ENCODE measurements around the gene ALK. TPM values are rescaled to one million over a fixed set of nuclear protein-coding genes. Genes with fewer than 3 reads are reported as not detected.

The ALK gene
- total and polyA plus RNA-seq, 10 of the 15 experiments (the other 5 are each of a cell fraction or from before 2014, with no cell fraction given), result 0.11 TPM; not detected in 9

DNA sequence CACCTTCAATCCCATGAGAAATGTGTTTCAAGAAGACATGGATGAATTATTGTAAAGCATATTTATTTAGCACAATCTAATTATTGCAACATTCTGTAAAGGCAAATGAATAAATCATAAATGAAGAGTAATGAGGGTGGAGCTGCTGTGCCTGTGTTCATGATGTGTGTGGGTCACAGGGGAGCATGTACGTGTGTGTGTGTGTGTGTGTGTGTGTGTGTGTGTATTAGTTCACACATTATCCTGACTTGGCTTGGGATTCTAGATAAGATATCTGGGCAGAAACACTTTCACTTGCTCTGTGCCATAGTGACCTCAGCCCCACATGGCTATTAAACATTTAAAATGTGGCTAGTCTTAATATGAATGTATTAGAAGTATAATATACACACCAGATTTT lies 361.8 kb downstream of the ALK start:
- FAIRE-seq (no peak), ATAC-seq (no peak), DNase-seq (ENCODE audit: low read depth, low spot score) (no peak)
- RAD21 ChIA-PET (ENCODE audit: unreplicated experiment), result no interaction called here
- Histone ChIP-seq H4K20me1 (ENCODE audit: control insufficient read depth, insufficient read depth) (no peaks in the 10 kb centered on the region), H3K4me2 (ENCODE audit: control insufficient read depth, insufficient read depth) (no peak overlapping the region), H2AFZ (ENCODE audit: control insufficient read depth, low read depth, low read length) (no peak overlapping the region), H3K36me3 (ENCODE audit: control insufficient read depth in 2 of 2, insufficient read depth in 2 of 2, low read length in 1 of 2) (no peaks in the 10 kb centered on the region), H3K4me1 (ENCODE audit: control insufficient read depth, insufficient read depth, low read length) (no peaks in the 10 kb centered on the region), H3K9me3 (replicated peaks; ENCODE audit: control insufficient read depth, insufficient read depth, low read length) (no peaks in the 10 kb centered on the region), H3K4me3 (no peak overlapping the region), H3K27me3 (replicated peaks in 1 of 2; ENCODE audit: control insufficient read depth in 2 of 2, insufficient read depth in 2 of 2, low read length in 1 of 2) (no peaks in the 10 kb centered on the region), H3K9ac (ENCODE audit: control insufficient read depth, insufficient read depth, low read length) (no peak overlapping the region), H3K79me2 (ENCODE audit: control insufficient read depth, insufficient read depth, low read length) (no peaks in the 10 kb centered on the region), H3K27ac (ENCODE audit: control insufficient read depth, insufficient read depth) (no peak overlapping the region)
- 25% methylated on average over 1 of the region's 1 CpG for WGBS (ENCODE audit: insufficient coverage, insufficient replicate concordance, low lambda C conversion rate, missing lambda C conversion rate)
- SMC1A ChIA-PET (ENCODE audit: uncharacterized antibody, unreplicated experiment), result no interaction called here
- POLR2A ChIA-PET, result no interaction called here
- BruUV-seq (replicated peaks), result no TSS peak
- TF ChIP-seq LARP7 (IDR thresholded peaks at IDR 0.05) (no peak), SREBF2 (IDR thresholded peaks at IDR 0.05; ENCODE audit: low read length) (no peak), MEF2B (IDR thresholded peaks at IDR 0.05; ENCODE audit: partially characterized antibody, poor library complexity, severe bottlenecking) (no peak), RELA (IDR thresholded peaks at IDR 0.05; ENCODE audit: borderline replicate concordance, partially characterized antibody) (no peak), NFIC (IDR thresholded peaks at IDR 0.05; ENCODE audit: low read depth, low read length) (no peak), POLR2AphosphoS5 (IDR thresholded peaks at IDR 0.05; ENCODE audit: low read length) (no peak), MTA2 (IDR thresholded peaks at IDR 0.05; ENCODE audit: low read depth) (no peak), MYC (IDR thresholded peaks at IDR 0.05; ENCODE audit: insufficient read depth, insufficient read length, insufficient replicate concordance, low read length, severe bottlenecking) (no peak), EGR1 (IDR thresholded peaks at IDR 0.05; ENCODE audit: borderline replicate concordance in 1 of 2, low read depth in 2 of 2, low read length in 2 of 2) (no peak)
- TF ChIP-seq, protein P1, sequence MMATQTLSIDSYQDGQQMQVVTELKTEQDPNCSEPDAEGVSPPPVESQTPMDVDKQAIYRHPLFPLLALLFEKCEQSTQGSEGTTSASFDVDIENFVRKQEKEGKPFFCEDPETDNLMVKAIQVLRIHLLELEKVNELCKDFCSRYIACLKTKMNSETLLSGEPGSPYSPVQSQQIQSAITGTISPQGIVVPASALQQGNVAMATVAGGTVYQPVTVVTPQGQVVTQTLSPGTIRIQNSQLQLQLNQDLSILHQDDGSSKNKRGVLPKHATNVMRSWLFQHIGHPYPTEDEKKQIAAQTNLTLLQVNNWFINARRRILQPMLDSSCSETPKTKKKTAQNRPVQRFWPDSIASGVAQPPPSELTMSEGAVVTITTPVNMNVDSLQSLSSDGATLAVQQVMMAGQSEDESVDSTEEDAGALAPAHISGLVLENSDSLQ (IDR thresholded peaks at IDR 0.05), result no peak
- CTCF ChIA-PET, result no interaction called here
- in situ Hi-C loops (cut with MboI) (no loop called here), intact Hi-C loops (cut with micrococcal nuclease; ENCODE audit: unreplicated experiment) (no loop called here)

All from GM12878 (cell line).